Stimulated activated CD8-positive, alpha-beta memory T cell treated with anti-CD3 and anti-CD28 coated beads, Interleukin-15, amount 100 ng/mL, for 1 hour (primary cell): ENCODE results near the gene CEMP1.
A peak's percentile ranks its signal among the peaks of the same experiment; 100 is the strongest.
"Not testable (repeated sequence)": the region's sequence is repeated elsewhere in the genome, so short reads cannot be mapped to it uniquely, and the experiment has no call there.

ENCODE experiments used
- DNase-seq: peaks from one replicate; pipeline ENCODE4 v3.0.0-alpha.2; 2020; ENCODE audit warnings: low read depth

CEMP1 gene

DNA sequence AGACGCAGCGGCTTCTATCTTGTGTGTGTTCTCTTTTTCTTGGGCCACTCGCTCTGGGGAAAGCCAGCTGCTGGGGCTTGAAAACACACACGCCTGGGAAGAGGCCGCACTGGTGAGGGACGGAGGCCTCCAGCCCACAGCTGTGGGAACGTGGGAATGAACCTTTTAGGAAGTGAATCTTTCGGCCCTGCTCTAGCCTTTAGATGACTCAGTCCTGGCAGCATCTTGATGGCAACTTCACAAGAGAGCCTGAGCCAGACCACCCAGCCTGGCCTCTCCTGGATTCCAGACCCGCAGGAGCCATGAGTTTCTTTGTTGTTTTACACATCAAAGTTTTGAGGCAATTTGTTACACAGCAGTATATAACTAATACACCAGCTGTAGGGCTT, 4.4 kb upstream of the CEMP1 start:
- no peak for DNase-seq

DNA sequence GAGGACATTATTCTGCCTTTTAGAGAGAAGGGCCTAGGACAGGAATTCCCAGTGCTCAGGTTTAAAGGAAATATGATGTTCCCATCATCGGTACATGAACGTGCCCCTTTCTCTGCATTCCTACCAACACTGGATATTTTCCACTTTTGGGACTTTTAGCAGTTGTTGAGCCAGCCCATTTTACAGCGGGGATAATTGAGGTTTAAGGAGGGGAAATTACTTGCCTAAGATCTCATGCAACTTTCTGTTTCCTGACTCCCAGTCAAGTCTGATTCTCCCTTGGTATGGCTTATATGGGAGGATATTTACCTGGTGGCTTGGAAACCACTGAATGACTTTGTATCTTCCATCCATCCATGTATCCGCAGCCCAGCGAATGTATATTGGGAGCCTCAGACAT, 3.1 kb upstream of the CEMP1 start:
- DNase-seq = not testable (repeated sequence)

DNA sequence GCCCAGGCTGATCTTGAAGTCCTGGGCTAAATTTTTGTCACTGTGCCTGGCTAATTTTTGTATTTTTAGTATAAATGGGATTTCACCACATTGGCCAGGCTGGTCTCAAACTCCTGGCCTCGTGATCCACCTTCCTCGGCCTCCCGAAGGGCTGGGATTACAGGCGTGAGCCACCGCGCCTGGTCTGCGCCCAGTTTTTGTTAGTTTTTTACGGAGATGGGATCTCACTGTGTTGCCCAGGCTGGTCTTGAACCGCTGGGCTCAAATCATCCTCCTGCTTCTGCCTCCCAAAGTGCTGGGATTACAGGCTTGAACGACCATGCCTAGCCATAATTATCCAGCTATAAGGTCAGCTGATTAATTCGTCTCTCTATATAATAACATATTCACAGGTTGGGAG, 2.7 kb upstream of the CEMP1 start:
- DNase-seq = no peak

DNA sequence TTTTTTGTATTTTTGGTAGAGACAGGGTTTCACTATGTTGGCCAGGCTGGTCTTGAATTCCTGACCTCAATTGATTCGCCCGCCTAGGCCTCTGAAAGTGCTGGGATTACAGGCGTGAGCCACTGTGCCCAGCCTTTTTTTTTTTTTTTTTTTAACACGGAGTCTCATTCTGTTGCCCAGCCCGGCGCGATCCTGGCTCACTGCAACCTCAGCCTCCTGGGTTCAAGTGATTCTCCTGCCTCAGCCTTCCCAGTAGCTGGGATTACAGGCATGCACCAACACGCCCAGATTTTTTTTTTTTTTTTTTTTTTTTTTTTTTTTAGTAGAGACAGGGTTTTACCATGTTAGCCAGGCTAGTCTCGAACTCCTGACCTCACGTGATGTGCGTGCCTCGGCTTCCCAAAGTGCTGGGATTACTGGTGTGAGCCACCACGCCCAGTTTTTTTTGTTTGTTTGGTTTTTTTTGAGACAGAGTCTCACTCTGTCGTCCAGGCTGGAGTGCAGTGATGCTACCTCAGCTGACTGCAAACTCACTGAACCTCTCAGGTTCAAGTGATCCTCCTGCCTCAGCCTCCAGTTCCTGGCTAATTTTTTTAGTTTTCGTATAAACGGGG, 2.0 kb upstream of the CEMP1 start:
- not testable (repeated sequence) for DNase-seq

DNA sequence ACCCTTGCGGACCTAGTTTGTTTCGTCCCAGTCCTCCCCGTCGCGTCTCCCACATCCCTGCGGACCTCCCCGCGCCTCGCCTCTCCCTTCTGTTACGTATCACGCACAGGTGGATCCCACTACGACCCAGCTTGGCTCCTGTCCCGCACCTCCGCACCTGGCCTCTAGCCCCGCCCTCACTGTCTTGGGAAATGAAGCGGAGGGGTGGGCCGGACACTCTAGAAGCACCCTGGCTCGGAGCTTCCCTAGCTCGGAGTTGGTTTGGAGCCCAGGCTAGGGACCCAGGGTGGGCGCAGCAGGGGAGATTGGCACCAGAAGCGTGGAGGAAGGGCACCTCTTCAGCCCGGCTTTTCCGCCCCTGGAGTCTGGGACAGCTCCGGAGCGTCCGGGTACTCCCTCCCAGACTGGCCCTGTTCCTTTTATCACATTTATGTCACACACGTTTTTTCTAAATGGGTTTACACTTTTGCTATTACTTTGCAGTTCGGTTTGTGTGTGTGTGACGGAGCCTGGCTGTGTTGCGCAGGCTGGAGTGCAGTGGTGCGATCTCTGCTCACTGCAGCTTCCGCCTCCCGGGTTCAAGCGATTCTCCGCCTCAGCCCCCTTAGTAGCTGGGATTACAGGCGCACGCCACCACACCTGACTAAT, 1.4 kb upstream of the CEMP1 start:
- DNase-seq = peak; percentile 18

DNA sequence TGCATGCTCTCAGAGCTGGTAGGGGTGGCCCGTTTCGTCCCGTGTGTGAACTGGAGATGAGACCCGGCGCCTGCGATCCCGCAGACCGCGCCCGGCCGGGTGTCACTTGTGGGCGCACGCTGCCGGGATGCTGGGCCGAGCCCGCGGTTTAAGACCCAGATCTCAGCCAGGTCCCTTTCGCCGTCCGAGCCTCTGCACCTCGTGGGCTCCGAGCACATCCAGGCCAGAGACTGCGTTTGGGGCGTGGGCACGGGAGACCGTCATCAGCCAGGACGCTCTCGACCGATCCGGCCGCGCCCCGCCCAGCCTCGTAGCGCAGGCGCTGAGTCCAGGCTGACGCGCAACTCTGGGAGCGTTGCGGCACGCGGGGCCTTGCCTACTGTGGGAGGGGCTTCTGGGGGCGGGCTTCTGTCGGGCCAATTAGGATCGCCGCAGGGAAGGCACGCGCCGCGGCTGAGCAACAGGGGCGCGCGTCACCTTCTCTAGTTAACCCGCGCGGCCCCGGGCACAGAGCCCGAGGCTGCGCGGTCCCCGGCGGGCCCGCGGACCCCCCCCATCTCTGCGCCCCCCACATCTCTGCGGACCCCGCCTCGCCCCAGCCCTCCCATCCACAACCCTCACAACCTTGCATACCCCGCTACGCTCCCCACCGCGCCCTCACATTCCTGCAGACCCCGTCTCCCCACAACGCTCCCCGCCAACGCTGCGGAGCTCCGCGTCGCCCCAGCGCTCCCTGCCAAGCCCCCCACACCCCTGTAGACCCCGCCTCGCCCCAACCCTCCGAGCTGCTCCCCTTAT, 687 bp upstream of the CEMP1 start:
- DNase-seq = peak; percentile 95

DNA sequence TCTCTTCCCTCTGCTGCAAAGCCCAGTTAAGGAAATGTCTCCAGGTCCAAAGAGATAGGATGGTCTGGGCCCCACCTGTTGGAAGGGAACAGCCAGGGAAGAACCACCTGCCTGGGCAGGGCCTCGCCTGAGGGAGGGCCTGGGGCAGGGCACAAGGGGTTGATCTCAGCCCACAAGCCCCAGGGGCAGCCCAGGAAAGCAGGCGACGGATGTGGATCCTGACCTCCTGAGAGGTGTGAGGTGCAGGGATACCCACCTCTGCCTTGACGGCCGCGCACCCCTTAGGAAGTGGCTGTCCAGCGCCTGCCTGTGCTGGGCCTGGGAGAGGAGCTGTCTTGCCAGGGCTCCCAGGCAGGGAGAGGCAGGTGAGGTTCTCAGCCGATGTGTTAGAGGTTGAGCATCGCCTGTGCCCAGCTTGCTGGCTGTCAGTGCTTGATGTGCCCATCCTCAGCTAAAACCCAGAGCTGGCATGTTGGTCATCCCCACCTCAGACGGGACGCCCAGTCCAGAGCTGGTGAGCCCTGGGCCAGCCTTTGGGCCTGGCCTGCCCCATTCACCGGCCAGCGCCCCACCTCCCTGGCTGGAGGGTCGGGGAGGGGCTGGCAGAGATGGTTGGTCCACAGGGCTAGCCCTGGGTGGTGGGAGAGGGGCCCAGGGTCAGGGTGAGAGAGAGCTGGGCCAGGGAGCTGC, 434 bp downstream of the CEMP1 start:
- no peak for DNase-seq

DNA sequence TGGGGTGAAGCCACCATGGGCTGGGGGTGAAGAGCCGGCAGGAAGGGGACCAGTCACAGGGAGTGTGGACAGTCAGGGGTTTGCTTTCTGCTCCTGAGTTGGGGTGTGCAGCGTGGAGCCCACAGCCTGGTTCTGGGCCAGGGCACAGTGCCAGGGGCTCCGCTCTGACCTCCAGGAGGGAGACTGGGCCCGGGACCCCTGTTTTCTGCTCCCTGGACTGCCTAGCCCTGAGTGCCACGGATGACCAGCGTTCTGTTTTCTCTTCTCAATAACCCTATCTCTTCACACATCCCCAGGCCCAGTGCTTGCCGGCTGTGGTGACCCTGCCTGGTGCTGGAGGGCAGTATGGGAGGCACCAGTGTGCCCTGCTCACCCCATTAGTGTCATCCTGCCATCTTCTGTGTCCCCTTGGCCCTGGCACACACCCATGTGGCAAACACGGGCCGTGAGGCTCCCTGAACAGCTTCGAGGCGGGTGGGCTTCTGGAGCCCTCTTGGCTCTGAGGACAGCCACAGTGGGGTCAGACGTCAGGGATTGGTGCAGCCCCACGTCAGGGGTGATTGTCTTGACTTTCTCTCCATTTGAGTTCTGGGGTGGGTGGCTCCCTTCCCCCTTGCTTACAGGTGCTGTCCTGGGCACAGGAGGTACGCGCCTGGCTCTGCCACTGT, 1.1 kb downstream of the CEMP1 start:
- no peak for DNase-seq

DNA sequence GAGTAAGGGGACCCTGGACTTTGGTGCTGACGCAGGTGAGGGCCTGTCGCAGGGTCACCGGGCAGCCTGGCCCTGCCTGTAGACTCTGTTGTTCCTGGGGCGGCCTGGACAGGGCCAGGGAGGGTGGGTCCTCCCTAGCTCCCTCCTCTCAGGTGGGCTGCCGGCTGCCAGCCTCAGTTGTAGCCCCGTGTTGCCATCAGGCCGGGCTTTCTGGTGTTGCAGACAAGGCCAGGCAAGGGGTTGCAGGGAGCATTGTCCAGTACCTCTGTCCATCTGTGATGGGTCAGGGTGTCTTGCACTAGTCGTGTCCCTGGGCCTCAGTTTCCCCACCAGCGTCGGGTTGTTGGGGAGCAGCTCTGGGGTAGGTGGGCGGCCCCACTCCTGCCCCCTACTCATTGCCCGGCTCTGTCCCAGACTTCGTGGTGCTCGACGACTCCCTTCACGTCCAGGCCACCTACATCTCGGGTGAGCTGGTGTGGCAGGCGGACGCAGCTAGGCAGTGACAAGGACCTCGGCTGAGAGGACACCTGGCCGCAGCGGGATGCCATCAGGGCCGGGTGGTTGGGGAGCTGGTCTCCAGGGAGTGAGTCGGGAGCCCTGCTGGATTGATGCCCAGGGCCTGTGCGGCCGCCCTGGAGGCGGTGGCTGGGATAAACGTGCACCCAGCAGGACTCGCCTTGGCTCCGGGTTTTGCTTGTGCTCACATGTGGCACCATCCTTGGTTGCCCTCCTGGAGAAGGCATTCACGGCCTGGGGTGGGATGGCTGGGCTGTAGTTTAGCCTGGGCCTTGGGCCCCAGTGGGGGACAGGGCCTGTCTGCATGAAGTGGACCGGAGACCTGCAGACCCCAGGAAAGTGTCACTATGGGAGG, 1.9 kb downstream of the CEMP1 start:
- DNase-seq = no peak

DNA sequence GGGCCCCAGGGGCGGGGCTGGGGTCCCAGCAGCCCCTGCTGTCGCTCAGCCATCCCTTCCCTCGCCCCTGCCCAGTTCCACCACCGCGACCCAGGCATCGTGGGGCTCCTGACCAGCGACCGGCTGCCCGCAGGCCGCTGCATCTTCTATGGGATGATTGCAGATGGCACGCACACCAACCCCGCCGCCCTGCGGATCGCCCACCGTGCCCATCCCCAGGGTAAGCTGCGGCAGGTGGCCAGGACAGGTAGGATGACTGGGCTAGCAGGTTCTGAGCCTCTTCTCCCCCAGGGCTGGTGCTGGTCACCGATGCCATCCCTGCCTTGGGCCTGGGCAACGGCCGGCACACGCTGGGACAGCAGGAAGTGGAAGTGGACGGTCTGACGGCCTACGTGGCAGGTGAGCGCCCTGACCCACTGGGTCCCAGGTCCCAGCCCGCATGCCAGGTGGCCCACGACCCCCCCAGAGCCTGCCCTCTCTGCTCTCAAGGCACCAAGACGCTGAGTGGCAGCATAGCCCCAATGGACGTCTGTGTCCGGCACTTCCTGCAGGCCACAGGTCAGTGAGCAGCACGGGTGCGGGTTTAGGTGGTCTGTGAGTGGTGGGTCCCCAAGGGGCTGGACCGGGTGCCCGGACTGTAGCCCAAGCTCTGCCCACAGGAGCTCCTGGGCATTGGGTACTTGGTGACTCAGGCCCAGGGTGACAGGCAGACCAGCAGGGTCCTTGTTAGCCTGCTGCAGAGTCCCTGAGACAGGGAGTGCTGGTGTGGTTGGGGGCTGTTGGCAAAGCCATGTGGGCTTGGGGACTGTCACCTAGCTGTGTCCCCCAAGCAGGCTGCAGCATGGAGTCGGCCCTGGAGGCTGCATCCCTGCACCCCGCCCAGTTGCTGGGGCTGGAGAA, 2.8 kb downstream of the CEMP1 start:
- DNase-seq = no peak

DNA sequence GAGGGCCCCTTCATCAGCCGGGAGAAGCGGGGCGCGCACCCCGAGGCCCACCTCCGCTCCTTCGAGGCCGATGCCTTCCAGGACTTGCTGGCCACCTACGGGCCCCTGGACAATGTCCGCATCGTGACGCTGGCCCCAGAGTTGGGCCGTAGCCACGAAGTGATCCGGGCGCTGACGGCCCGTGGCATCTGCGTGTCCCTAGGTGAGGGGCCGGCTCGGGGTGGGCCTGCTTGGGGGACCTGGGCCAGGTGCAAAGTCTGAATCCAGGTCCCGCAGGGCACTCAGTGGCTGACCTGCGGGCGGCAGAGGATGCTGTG, 3.5 kb downstream of the CEMP1 start:
- DNase-seq = no peak

DNA sequence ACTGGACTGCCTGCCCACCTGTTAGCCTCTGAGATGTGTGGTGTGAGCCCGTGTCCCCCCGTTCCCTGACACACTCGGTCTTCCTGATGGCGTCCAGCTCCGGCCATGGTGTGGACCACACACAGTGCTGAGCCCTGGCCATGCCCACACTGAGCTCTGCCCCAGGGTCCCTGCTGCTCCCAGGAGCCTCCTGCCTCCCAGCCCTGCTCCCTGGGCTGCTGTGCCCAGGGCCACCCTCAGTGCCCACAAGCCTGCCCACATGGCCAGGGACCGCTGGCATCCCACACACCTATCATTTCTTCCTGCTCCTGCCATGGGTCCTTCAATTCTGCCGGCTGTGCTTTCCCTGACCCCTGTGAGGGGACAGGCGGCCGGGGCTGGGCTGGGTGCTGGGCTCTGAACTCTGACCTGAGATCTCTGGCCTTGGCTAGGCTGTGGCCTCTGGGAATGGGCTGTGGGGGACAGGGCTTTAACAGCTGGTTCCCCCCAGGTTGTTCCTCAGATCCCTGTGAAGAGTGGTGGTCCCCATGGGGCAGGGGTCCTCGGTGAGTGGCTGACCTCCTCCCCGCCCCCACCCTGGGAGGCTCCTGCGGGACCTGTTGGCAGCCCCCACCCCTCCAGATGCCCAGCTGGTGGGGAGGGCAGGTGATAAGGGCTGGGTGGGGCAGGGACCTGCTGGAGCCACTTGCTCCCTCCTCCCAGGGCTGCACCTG, 4.0 kb downstream of the CEMP1 start:
- no peak for DNase-seq

DNA sequence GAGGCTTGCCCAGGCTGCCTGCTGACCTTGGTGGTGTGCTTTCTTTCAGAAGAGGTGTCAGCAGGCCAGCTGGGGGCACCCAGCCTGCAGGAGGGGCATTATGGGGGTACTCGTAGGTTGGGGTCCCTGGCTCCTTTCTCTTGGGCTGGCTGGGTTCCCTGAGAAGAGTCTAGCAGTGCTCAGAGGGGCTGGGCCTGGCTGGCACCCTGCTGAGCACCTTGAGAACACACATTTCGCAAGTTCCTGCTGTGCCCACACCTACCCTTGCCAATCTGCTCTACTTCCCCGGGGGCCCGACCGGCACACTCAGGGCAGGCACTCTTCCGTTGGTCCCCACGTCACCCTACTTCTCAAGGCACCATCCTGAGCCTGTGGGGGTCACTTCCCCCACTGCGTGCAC, 5.1 kb downstream of the CEMP1 start:
- no peak for DNase-seq

DNA sequence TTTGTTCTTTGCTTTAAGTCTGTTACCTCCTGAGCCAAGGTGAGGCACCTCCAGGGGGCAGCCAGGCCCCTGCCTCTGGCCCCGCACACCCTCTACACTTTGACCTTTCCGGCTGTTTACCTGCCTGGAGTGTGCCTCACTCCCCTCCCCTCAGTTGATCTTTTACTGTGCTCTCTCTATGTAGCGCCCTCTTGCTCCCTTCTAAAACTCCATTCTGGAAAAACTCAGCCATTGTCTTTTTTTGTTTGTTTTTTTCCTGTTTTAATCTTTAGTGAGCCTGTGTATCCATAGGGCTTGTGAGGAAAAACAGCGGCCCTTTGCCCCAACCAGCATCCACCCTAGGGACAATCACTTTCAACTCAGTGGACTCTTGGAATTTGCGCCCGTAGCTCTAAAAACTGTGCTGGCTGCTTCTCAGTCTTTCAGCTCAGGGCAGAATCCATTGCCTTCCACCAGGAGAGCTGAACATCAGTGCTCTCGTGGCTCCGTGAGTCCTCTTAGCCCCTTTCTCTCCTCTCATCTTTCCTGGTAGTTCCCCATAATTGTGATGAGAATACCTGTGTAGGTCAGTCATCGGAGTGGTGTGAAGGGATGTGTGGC, 6.8 kb downstream of the CEMP1 start:
- no peak for DNase-seq

DNA sequence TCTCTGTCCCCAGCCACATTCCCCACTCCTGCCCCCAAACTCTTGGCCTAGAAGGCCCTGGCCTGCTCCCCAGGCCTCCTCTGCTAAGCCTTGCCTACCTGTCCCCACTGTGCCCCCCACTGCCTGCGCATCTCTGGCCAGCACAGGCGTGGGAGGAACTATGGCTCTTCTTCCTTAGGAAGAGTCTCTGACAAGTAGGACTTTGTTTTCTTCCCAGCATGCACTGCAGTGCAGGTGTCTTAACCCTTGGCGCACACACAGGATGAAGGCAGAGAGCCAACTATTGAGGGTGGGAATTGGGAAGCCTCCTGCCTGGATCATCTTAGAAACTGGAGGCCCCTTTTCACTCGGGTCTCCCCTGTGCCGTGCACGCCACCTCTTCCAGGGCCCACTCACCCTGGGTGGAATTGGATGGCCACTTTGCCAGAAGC, 7.4 kb downstream of the CEMP1 start:
- DNase-seq = no peak

DNA sequence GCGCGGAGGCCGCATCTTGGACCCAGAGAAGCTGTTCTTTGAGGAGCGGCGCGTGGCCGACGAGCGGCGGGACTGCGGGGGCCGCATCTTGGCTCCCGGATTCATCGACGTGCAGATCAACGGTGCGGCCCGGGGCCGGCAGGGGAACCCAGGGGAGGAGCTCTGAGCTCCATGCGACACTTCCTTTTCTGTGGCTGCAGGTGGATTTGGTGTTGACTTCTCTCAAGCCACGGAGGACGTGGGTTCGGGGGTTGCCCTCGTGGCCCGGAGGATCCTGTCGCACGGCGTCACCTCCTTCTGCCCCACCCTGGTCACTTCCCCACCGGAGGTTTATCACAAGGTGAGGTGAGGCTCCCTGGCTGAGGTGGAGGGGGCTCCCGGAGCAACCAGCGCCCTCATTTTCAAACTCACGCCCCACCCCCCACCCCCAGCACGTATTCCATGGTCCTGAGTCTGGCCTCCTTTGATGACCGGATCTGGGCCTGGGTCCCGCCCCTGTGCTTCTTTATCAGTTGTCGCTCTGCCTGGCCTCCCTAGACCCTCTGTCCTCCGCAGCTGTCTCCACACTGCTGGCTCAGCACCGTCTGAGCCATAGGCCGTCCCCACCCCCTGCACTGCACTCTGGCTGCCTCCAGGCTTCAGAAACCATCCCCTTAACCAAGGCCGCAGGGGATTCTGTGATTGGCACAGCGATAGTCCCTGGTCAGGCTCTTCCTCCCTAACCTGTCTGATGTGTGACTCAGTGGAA, 10.2 kb downstream of the CEMP1 start:
- peak; percentile 20 for DNase-seq

DNA sequence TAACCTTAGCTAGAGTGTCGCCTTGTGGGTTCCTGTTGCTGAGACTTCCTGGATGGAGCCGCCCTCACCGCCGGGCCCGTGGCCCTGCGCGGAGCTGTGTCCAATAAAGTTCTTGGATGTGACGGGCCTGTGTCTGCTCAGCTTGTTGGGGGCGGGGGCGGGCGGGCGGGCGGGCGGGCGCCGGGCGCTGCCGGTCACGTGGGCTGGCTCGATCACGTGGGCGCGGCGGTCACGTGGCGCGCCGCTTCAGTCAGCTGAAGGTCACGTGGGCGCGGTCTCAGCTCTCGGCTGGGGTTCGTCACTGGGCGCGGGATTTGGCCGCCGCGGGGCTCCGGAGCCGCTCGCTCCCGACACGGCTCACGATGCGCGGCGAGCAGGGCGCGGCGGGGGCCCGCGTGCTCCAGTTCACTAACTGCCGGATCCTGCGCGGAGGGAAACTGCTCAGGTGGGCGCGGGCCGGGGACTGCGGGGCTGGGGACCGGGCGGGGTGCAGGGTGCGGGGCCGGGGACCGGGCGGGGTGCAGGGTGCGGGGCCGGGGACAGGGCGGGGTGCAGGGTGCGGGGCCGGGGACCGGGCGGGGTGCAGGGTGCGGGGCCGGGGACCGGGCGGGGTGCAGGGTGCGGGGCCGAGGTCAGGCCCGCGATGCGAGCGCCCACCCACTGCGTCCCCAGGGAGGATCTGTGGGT, 11.0 kb downstream of the CEMP1 start, which contains the start of gene AMDHD2:
Gene AMDHD2, plus strand, starts transcription at position 275 of the 687 bp plus-strand sequence. Its CDS starts 88 bp downstream, at position 363.
- peak; percentile 77 for DNase-seq

DNA sequence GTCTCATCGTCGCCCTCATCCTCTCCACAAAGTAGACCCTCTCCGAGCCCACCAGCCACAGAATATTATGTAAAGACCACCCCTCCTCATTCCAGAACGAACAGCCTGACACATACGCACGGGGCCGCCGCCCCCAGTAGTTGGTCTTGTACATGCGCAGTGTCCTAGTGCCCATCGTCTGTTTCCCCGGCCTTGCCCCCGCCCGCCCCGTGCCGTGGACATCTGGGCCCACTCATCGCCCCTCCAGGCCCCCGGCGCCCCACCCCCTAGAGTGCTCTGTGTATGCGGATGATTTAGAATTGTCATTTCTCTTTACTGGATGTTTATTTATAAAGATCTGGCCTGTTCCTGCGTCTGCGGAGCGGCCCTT, 11.5 kb downstream of the CEMP1 start:
- DNase-seq = no peak
